Measurements from ENCODE around the gene SCARB1.

Gene SCARB1

DNA sequence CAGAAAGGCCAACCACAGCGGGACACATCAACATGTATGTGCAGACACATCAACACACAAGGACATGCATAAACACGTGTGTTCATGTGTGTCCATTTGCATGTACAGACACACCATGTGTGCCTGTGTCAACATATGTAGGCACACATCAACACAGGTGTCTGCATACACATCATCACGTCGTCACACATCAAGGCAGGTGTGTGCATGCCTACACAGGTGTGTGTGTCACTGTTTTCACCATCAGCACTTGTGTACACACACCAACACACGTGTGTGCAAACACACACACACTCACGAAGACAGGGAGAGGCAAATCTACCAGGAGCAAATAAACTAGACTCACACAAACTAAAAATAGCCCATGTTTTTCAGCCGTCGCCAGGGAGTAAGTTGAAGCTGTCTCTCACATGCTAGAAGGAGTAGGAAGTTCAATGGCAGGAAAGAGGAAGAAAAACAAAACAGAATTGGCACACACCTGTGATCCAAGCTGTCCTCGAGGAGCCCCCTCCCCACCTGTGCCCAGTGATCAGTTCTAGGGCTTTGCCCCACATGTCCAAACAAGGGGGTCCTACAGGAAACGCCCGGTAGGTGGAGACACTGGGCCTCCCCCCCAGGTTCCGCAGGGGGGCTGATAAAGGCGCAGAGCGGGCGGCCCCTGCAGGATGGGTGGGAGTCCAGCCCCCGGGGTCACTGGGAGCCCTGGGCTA, 7.4 kb downstream of the SCARB1 start:
- no peak overlapping the region for H3K27ac Mint-ChIP-seq
- no peaks in the 10 kb centered on the region for H3K27me3 Mint-ChIP-seq
- no peaks in the 10 kb centered on the region for H3K9me3 Mint-ChIP-seq
- no peaks in the 10 kb centered on the region for H3K36me3 Mint-ChIP-seq
- peaks cover 7% of the 10 kb centered on the region for H3K4me1 Mint-ChIP-seq
- no peak overlapping the region for H3K4me3 Mint-ChIP-seq

- Mint-ChIP-seq H3K4me1 (peaks cover 7% of the 10 kb centered on the region), H3K4me3 (no peak overlapping the region), H3K27ac (no peak overlapping the region), H3K27me3 (no peaks in the 10 kb centered on the region), H3K9me3 (no peaks in the 10 kb centered on the region), H3K36me3 (no peaks in the 10 kb centered on the region)
These were observed 8.2 kb downstream of the SCARB1 start for GRCh38 chr12:124855275-124855957.

DNA sequence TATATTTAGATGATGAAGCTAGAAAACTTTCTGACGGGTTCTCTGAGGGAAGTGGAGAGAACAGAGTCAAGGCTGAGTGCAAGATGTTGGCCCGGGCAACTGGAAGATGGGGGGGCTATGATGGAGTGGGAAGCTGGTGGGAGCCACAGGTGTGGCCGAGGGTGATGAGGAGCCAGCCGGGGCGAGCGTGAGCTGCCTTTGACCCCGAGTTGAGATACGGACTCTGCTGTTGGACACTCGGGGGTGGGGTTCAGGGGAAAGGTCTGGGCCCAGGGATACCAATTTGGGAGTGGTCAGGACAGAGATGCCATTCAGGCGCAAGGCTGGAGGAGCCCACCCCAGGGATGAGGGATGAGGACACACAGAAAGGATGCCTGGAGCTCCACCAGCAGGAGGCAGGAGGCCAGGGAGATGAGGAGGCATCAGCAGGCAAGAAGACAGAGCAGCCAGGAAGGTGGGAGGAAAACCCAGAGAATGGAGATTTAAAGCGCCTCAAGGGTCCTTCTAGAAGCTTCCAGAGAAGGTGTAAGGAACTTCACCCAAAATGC, 9.0 kb downstream of the SCARB1 start:
- Mint-ChIP-seq H3K9me3 (no peaks in the 10 kb centered on the region), H3K4me1 (peaks cover 7% of the 10 kb centered on the region), H3K4me3 (no peak overlapping the region), H3K36me3 (no peaks in the 10 kb centered on the region), H3K27me3 (no peaks in the 10 kb centered on the region), H3K27ac (no peak overlapping the region)

DNA sequence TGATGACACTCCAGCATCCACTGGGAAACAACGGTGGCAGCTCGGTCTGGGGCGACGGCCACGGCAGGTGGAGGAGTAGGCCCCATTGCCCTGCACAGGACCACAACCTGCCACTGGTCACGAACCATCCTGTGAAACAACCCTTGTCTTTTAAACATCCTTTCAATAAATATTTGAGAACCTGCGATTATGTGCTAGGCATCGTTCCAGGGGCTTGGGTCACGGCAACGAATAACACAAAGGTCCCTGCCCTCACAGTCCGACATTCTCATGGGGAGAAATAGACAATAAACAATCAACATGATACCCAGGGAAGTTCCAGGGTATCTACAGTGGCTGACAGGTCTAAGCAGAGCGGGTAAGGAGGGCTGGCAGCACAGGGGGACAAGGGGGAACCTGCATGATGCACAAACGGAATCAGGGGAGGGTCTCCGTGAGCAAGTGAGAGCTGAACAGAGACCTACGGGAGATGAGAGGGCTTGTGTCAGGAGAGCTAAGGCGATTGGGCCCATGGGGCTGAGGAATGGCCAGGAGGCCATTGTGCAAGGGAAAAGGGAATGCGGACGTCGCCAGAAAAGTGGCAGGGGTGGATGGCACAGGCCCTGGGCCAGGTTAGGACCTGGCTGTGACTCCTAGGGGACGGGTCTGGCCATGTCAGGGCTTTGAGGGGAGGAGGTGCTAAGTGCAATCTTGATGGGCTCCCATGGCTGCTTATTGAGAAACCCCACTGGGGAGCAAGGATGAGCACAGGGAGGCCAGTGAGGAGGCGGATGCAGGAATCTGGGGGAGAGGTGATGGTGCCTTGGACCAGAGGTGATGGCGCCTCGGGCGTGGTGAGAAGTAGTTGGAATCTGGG, 9.7 kb downstream of the SCARB1 start:
- H3K27ac Mint-ChIP-seq = no peak overlapping the region
- no peak overlapping the region for H3K4me3 Mint-ChIP-seq
- peaks cover 7% of the 10 kb centered on the region for H3K4me1 Mint-ChIP-seq
- no peaks in the 10 kb centered on the region for H3K36me3 Mint-ChIP-seq
- no peaks in the 10 kb centered on the region for H3K9me3 Mint-ChIP-seq
- no peaks in the 10 kb centered on the region for H3K27me3 Mint-ChIP-seq

GRCh38 chr12:124852911-124853427, 10.7 kb downstream of the SCARB1 start:
- Mint-ChIP-seq H3K4me1 (peaks cover 7% of the 10 kb centered on the region), H3K4me3 (no peak overlapping the region), H3K27ac (no peak overlapping the region), H3K36me3 (no peaks in the 10 kb centered on the region), H3K27me3 (no peaks in the 10 kb centered on the region), H3K9me3 (no peaks in the 10 kb centered on the region)

- no peak overlapping the region for H3K27ac Mint-ChIP-seq
These were observed 11.3 kb downstream of the SCARB1 start for GRCh38 chr12:124852329-124852831.

GRCh38 chr12:124851342-124851741, 12.3 kb downstream of the SCARB1 start:
- peaks cover 7% of the 10 kb centered on the region for H3K4me1 Mint-ChIP-seq
- H3K27ac Mint-ChIP-seq = no peak overlapping the region
- H3K36me3 Mint-ChIP-seq = no peaks in the 10 kb centered on the region
- no peak overlapping the region for H3K4me3 Mint-ChIP-seq
- no peaks in the 10 kb centered on the region for H3K9me3 Mint-ChIP-seq
- H3K27me3 Mint-ChIP-seq = no peaks in the 10 kb centered on the region

More at GRCh38 chr12:124852329-124852831, 11.3 kb downstream of the SCARB1 start:
- H3K4me1 Mint-ChIP-seq = peaks cover 7% of the 10 kb centered on the region
- no peaks in the 10 kb centered on the region for H3K27me3 Mint-ChIP-seq
- no peaks in the 10 kb centered on the region for H3K9me3 Mint-ChIP-seq
- no peak overlapping the region for H3K4me3 Mint-ChIP-seq
- no peaks in the 10 kb centered on the region for H3K36me3 Mint-ChIP-seq

DNA sequence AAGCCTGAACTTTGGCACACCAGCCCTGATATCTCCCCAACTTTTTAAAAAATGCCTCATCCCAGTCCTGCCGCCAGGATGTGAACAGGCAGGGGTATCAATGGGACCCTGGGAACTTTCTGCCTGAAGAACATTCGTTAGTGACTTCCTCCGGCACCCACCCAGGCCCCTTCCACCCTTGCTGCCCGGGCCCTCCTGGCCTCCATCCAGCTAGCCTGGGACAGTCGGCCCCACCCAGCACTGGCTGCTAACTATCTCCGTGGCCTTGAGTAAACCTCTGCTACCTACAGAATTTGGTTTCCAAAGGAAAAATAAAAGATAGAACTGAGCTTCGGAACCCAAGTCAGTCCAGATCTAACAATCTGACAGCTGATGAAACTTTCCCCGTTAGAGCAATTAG, 14.3 kb downstream of the SCARB1 start:
- no peaks in the 10 kb centered on the region for H3K9me3 Mint-ChIP-seq
- H3K27me3 Mint-ChIP-seq = no peaks in the 10 kb centered on the region
- no peaks in the 10 kb centered on the region for H3K36me3 Mint-ChIP-seq
- no peak overlapping the region for H3K27ac Mint-ChIP-seq
- peaks cover 7% of the 10 kb centered on the region for H3K4me1 Mint-ChIP-seq
- no peak overlapping the region for H3K4me3 Mint-ChIP-seq

GRCh38 chr12:124848621-124849380, 14.9 kb downstream of the SCARB1 start:
- H3K36me3 Mint-ChIP-seq = no peaks in the 10 kb centered on the region
- H3K27ac Mint-ChIP-seq = no peak overlapping the region
- H3K4me1 Mint-ChIP-seq = peaks cover 7% of the 10 kb centered on the region
- H3K9me3 Mint-ChIP-seq = no peaks in the 10 kb centered on the region
- H3K4me3 Mint-ChIP-seq = no peak overlapping the region
- no peaks in the 10 kb centered on the region for H3K27me3 Mint-ChIP-seq

- H3K4me3 Mint-ChIP-seq = no peak overlapping the region
- H3K27me3 Mint-ChIP-seq = no peaks in the 10 kb centered on the region
- no peak overlapping the region for H3K27ac Mint-ChIP-seq
- no peaks in the 10 kb centered on the region for H3K36me3 Mint-ChIP-seq
- H3K4me1 Mint-ChIP-seq = peaks cover 5% of the 10 kb centered on the region
- no peaks in the 10 kb centered on the region for H3K9me3 Mint-ChIP-seq
These were observed 16.3 kb downstream of the SCARB1 start for GRCh38 chr12:124847113-124848074.

DNA sequence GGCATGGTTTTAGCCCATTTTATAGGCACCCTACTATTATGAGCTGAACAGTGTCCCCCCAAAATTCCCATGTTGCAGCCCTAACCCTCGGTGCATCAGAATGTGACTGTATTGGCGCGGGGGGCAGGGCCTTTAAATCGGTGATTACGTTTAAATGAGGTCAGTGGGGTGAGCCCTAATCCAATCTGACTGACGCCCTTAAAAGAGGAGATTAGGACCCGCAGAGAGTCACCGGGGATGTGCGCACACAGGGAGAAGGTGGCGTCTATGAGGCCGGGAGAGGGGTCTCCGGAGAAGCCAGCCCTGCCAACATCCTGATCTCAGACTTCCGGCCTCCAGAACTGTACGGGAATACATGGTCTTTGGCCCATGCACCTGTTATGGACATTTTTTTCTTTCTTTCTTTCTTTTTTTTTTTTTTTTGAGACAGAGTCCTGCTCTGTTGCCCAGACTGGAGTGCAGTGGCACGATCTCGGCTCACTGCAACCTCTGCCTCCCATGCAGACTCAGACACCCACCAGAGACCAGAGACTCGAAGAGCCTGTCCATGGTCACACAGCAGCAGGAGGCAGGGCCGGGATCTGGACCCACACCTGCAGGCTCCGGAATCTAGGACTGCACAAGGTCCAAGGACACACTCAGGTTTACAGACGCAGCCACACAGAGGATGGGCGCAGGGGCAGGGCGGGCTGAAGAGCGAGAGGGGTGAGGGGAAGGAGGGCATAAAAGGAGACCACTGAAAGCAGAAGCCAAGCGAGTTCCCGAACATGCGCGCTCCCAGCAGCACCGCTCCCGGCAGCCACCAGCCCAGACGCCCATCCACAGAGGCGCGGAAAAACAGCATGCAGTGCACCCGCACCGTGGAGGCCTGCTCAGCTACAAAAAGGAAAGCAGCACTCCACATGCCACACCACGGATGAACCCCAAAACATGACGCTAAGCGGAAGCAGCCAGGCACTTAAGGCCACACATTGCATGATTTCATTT, 19.0 kb downstream of the SCARB1 start:
- Mint-ChIP-seq H3K27me3 (no peaks in the 10 kb centered on the region), H3K9me3 (no peaks in the 10 kb centered on the region), H3K4me3 (no peak overlapping the region), H3K27ac (no peak overlapping the region), H3K4me1 (no peaks in the 10 kb centered on the region), H3K36me3 (no peaks in the 10 kb centered on the region)

- H3K4me3 Mint-ChIP-seq = no peak overlapping the region
- H3K27me3 Mint-ChIP-seq = no peaks in the 10 kb centered on the region
- no peaks in the 10 kb centered on the region for H3K4me1 Mint-ChIP-seq
- no peak overlapping the region for H3K27ac Mint-ChIP-seq
- no peaks in the 10 kb centered on the region for H3K36me3 Mint-ChIP-seq
- H3K9me3 Mint-ChIP-seq = no peaks in the 10 kb centered on the region
These were observed 20.7 kb downstream of the SCARB1 start for GRCh38 chr12:124842800-124843510.
